ENCODE results near the gene PA2G4. TPM values are rescaled to one million over a fixed set of nuclear protein-coding genes. Genes with fewer than 3 reads are reported as not detected.
"Not testable (repeated sequence)": the region's sequence is repeated elsewhere in the genome, so short reads cannot be mapped to it uniquely, and the experiment has no call there.

Gene PA2G4
- total RNA-seq, 4 donors from 2014 or later = 79.6 to 104 (median 93.5) TPM

- 83 to 87% methylated on average over 5 of the region's 5 CpGs for WGBS, 2 donors
- no peak for TF ChIP-seq EP300 (IDR thresholded peaks at IDR 0.05)
- TF ChIP-seq POLR2A (IDR thresholded peaks at IDR 0.05) = no peak
- TF ChIP-seq CTCF (IDR thresholded peaks at IDR 0.05) = no peak
Observed at GRCh38 chr12:56154818-56155217, 50.5 kb downstream of the PA2G4 start.

GRCh38 chr12:56155256-56155845 lies 51.0 kb downstream of the PA2G4 start:
- no peak for DNase-seq (ENCODE audit: low spot score in 2 of 2)
- Histone ChIP-seq H3K9me3 (no peaks in the 10 kb centered on the region), H3K36me3 (peaks cover 0 to 10% (median 6%) of the 10 kb centered on the region in 3 donors), H3K27ac (no peak overlapping the region), H3K27me3 (no peaks in the 10 kb centered on the region), H3K4me3 (no peak overlapping the region), H3K4me1 (peaks cover 0 to 56% (median 26%) of the 10 kb centered on the region in 4 donors)
- TF ChIP-seq EP300 (IDR thresholded peaks at IDR 0.05) (no peak), POLR2A (IDR thresholded peaks at IDR 0.05) (no peak), CTCF (IDR thresholded peaks at IDR 0.05) (no peak)
- 93 to 97% methylated on average over 11 of the region's 11 CpGs for WGBS, 2 donors

More at GRCh38 chr12:56154818-56155217, 50.5 kb downstream of the PA2G4 start:
- no peaks in the 10 kb centered on the region for H3K27me3 ChIP-seq
- no peak overlapping the region for H3K4me3 ChIP-seq
- H3K27ac ChIP-seq = no peak overlapping the region
- DNase-seq (ENCODE audit: low spot score in 2 of 2) = no peak
- H3K36me3 ChIP-seq = peaks cover 0 to 5% (median 2%) of the 10 kb centered on the region in 3 donors
- H3K9me3 ChIP-seq = no peaks in the 10 kb centered on the region
- peaks cover 0 to 52% (median 21%) of the 10 kb centered on the region in 4 donors for H3K4me1 ChIP-seq

- H3K9me3 ChIP-seq = not testable (repeated sequence)
Observed at GRCh38 chr12:56156464-56157200, 52.3 kb downstream of the PA2G4 start.

GRCh38 chr12:56157201-56158028 lies 53.1 kb downstream of the PA2G4 start:
- Histone ChIP-seq H3K9me3 (no peaks in the 10 kb centered on the region), H3K27ac (peak overlapping the region; percentile 96 to 98 (median 98)), H3K27me3 (no peaks in the 10 kb centered on the region), H3K36me3 (peaks cover 0 to 31% (median 12%) of the 10 kb centered on the region in 3 donors), H3K4me3 (peak overlapping the region; percentile 69 to 94 (median 89)), H3K4me1 (peaks cover 0 to 59% (median 31%) of the 10 kb centered on the region in 4 donors)
- WGBS, 2 donors = 4 to 5% methylated on average over 45 of the region's 45 CpGs
- TF ChIP-seq POLR2A (IDR thresholded peaks at IDR 0.05) (peak in 1 of 2 donors; percentile 15), EP300 (IDR thresholded peaks at IDR 0.05) (no peak), CTCF (IDR thresholded peaks at IDR 0.05) (peak; percentile 55 to 81 (median 60))
- peak; percentile 66 to 81 for DNase-seq (ENCODE audit: low spot score in 2 of 2)

More at GRCh38 chr12:56156464-56157200, 52.3 kb downstream of the PA2G4 start:
- H3K27me3 ChIP-seq; DNase-seq (ENCODE audit: low spot score in 2 of 2): not testable (repeated sequence)
- H3K36me3 ChIP-seq = peaks cover 0 to 23% (median 12%) of the 10 kb centered on the region in 3 donors
- peaks cover 0 to 56% (median 31%) of the 10 kb centered on the region in 4 donors for H3K4me1 ChIP-seq
- H3K27ac ChIP-seq = peak overlapping the region; percentile 96 to 98 (median 98)
- WGBS, 2 donors = 91 to 95% methylated on average over 21 of the region's 21 CpGs
- H3K4me3 ChIP-seq = peak overlapping the region; percentile 69 to 94 (median 89)

Data from tibial nerve (tissue), 4 donors.